KOPT-K1 (cell line): ENCODE results near the gene MIF.

ENCODE experiments used
- H3K27ac ChIP-seq: fragments of 200-600 bp; sonication (generic); 2 replicates; pipeline ENCODE4 v1.5.1; 2016; ENCODE audit warnings: antibody characterized with exemption, mild to moderate bottlenecking, low read depth, low read length; ENCODE audit not compliant: poor library complexity, severe bottlenecking
- H3K36me3 ChIP-seq: fragments of 200-600 bp; sonication (generic); 2 replicates; pipeline ENCODE4 v1.5.1; 2017; ENCODE audit warnings: antibody characterized with exemption, mild to moderate bottlenecking, low read length, moderate library complexity; ENCODE audit not compliant: insufficient read depth
- H3K9me3 ChIP-seq: fragments of 200-600 bp; sonication (generic); 2 replicates; pipeline ENCODE4 v1.5.1; 2017; ENCODE audit warnings: antibody characterized with exemption, low read length, mild to moderate bottlenecking; ENCODE audit not compliant: insufficient read depth, poor library complexity, severe bottlenecking

The MIF gene

GRCh38 chr22:23893945-23894709 is at the start of gene MIF:
Gene MIF (plus strand): TSS chr22:23894383. CDS start chr22:23894475, 92 bp downstream.
- Histone ChIP-seq H3K36me3 (peaks cover 36% of the 10 kb centered on the region), H3K27ac (peak within 1 kb of the TSS; percentile 81), H3K9me3 (no peaks in the 10 kb centered on the region)

- H3K36me3 ChIP-seq, result no peaks in the 10 kb centered on the region
- H3K9me3 ChIP-seq, result no peaks in the 10 kb centered on the region
- no peak overlapping the region for H3K27ac ChIP-seq
Measured at GRCh38 chr22:23844739-23845202, 49.4 kb upstream of the MIF start.

- Histone ChIP-seq H3K9me3 (no peaks in the 10 kb centered on the region), H3K36me3 (no peaks in the 10 kb centered on the region), H3K27ac (no peak overlapping the region)
Measured at GRCh38 chr22:23845265-23846080, 48.7 kb upstream of the MIF start.

GRCh38 chr22:23846081-23846469 is 48.1 kb upstream of the MIF start:
- no peaks in the 10 kb centered on the region for H3K36me3 ChIP-seq
- no peak overlapping the region for H3K27ac ChIP-seq
- H3K9me3 ChIP-seq, result no peaks in the 10 kb centered on the region

- Histone ChIP-seq H3K9me3 (no peaks in the 10 kb centered on the region), H3K27ac (no peak overlapping the region), H3K36me3 (no peaks in the 10 kb centered on the region)
Measured at GRCh38 chr22:23847310-23847920, 46.8 kb upstream of the MIF start.

GRCh38 chr22:23847991-23848864 is 46.0 kb upstream of the MIF start:
- no peaks in the 10 kb centered on the region for H3K36me3 ChIP-seq
- H3K27ac ChIP-seq, result no peak overlapping the region

GRCh38 chr22:23849009-23850006 is 44.9 kb upstream of the MIF start:
- no peak overlapping the region for H3K27ac ChIP-seq
- no peaks in the 10 kb centered on the region for H3K36me3 ChIP-seq
- H3K9me3 ChIP-seq, result no peaks in the 10 kb centered on the region

More at GRCh38 chr22:23847991-23848864, 46.0 kb upstream of the MIF start:
- H3K9me3 ChIP-seq, result no peaks in the 10 kb centered on the region

GRCh38 chr22:23850136-23850611 is 44.0 kb upstream of the MIF start:
- Histone ChIP-seq H3K27ac (no peak overlapping the region), H3K36me3 (no peaks in the 10 kb centered on the region)

GRCh38 chr22:23856721-23857605 is 37.2 kb upstream of the MIF start:
- peak overlapping the region; percentile 80 for H3K27ac ChIP-seq
- no peaks in the 10 kb centered on the region for H3K9me3 ChIP-seq
- no peaks in the 10 kb centered on the region for H3K36me3 ChIP-seq

More at GRCh38 chr22:23850136-23850611, 44.0 kb upstream of the MIF start:
- H3K9me3 ChIP-seq, result no peaks in the 10 kb centered on the region

GRCh38 chr22:23857606-23858483 is 36.3 kb upstream of the MIF start, which contains the start of gene SLC2A11:
Gene SLC2A11 (plus strand): TSS chr22:23857875. CDS start chr22:23858000, 125 bp downstream.
- H3K36me3 ChIP-seq, result no peaks in the 10 kb centered on the region
- H3K27ac ChIP-seq, result peak within 1 kb of the TSS; percentile 80

GRCh38 chr22:23858484-23858815 is 35.7 kb upstream of the MIF start:
- H3K36me3 ChIP-seq, result no peaks in the 10 kb centered on the region
- no peaks in the 10 kb centered on the region for H3K9me3 ChIP-seq
- peak overlapping the region; percentile 80 for H3K27ac ChIP-seq

More at GRCh38 chr22:23857606-23858483, 36.3 kb upstream of the MIF start, which contains the start of gene SLC2A11:
- no peaks in the 10 kb centered on the region for H3K9me3 ChIP-seq

- Histone ChIP-seq H3K9me3 (no peaks in the 10 kb centered on the region), H3K36me3 (no peaks in the 10 kb centered on the region), H3K27ac (no peak overlapping the region)
Measured at GRCh38 chr22:23859201-23859600, 35.0 kb upstream of the MIF start.
